K562 treated with DMSO at 1 percent for 48 hours (cell line): ENCODE data around the gene MTERF1. TPM values are rescaled to one million over a fixed set of nuclear protein-coding genes. Genes with fewer than 3 reads are reported as not detected.

ENCODE experiments used
- total RNA-seq: library from RNA; unstranded; fragments of 300-600 nt; gene quantifications from 2 replicates; pipeline ENCODE4 v1.2.3, GENCODE V29; 2022; ENCODE audit warnings: low replicate concordance; ENCODE audit errors: extremely low read depth

Gene MTERF1, protein sequence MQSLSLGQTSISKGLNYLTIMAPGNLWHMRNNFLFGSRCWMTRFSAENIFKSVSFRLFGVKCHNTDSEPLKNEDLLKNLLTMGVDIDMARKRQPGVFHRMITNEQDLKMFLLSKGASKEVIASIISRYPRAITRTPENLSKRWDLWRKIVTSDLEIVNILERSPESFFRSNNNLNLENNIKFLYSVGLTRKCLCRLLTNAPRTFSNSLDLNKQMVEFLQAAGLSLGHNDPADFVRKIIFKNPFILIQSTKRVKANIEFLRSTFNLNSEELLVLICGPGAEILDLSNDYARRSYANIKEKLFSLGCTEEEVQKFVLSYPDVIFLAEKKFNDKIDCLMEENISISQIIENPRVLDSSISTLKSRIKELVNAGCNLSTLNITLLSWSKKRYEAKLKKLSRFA
- total RNA-seq, result not detected in 2 replicates

GRCh38 chr7:91880413-91881241 lies at the start of gene MTERF1:
Gene MTERF1, minus strand, starts transcription at chr7:91880702. Its CDS starts 619 bp downstream, at chr7:91880083.

Other genes starting within 250 kb of the MTERF1 start
- not detected in 2 replicates for gene AKAP9, start 60.2 kb upstream of the MTERF1 start, total RNA-seq